Activated naive CD4-positive, alpha-beta T cell treated with anti-CD3 and anti-CD28 coated beads, Interleukin-2, amount 10 ng/mL, durations not matched to agents 7 days and 5 days (primary cell): ENCODE data around the gene AGBL3.

Experiments used
- CTCF ChIA-PET: fragments of 350-600 bp; sonication (Branson Sonifier 250); formaldehyde crosslinking; loops from one replicate; lab custom pipeline; 2021; ENCODE audit warnings: antibody characterized with exemption; lab: Charles Lee
- DNase-seq: peaks from one replicate; pipeline ENCODE4 v3.0.0-alpha.2; 2020
- H3K27ac Mint-ChIP-seq: one replicate; pipeline ENCODE4 v1.8.0; 2021; ENCODE audit warnings: mild to moderate bottlenecking, moderate library complexity, mixed read lengths
- H3K27me3 Mint-ChIP-seq: one replicate; pipeline ENCODE4 v1.8.0; 2021; ENCODE audit warnings: mild to moderate bottlenecking, mixed read lengths
- H3K36me3 Mint-ChIP-seq: one replicate; pipeline ENCODE4 v1.8.0; 2021; ENCODE audit warnings: mixed read lengths
- H3K4me1 Mint-ChIP-seq: one replicate; pipeline ENCODE4 v1.8.0; 2021; ENCODE audit warnings: mixed read lengths
- H3K4me3 Mint-ChIP-seq: one replicate; pipeline ENCODE4 v1.8.0; 2021; ENCODE audit warnings: mild to moderate bottlenecking, moderate library complexity, mixed read lengths
- H3K9me3 Mint-ChIP-seq: one replicate; pipeline ENCODE4 v1.8.0; 2021; ENCODE audit warnings: mixed read lengths

The AGBL3 gene

DNA sequence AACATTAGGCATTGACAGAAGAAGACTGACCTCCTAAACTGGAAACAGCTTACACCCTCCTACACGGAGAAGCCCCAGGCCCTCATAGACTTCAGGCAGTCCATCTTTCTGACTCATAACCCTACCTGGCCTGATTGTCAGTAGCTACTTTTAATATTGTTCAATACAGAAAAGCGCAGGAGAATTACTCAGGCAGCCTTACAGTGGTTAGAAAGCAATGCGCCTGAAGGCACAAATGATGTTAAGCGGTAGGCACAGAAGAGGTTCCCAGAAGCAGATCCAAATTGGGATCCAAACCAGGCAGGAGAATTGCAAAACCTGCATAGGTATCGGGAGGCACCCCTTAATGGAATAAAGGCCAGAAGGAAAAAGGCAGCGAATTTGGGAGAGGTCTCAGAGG, 189.6 kb downstream of the AGBL3 start:
- CTCF ChIA-PET = interaction anchor here (1.8 kb wide), 1 partner anchor 211 kb away, joined by 4 read pairs; no protein-coding TSS in a partner anchor
- peaks cover 21% of the 10 kb centered on the region for H3K9me3 Mint-ChIP-seq
- H3K27ac Mint-ChIP-seq = no peak overlapping the region
- H3K4me1 Mint-ChIP-seq = peaks cover 10% of the 10 kb centered on the region
- H3K4me3 Mint-ChIP-seq = no peak overlapping the region
- H3K27me3 Mint-ChIP-seq = no peaks in the 10 kb centered on the region
- DNase-seq = no peak
- peaks cover 12% of the 10 kb centered on the region for H3K36me3 Mint-ChIP-seq

DNA sequence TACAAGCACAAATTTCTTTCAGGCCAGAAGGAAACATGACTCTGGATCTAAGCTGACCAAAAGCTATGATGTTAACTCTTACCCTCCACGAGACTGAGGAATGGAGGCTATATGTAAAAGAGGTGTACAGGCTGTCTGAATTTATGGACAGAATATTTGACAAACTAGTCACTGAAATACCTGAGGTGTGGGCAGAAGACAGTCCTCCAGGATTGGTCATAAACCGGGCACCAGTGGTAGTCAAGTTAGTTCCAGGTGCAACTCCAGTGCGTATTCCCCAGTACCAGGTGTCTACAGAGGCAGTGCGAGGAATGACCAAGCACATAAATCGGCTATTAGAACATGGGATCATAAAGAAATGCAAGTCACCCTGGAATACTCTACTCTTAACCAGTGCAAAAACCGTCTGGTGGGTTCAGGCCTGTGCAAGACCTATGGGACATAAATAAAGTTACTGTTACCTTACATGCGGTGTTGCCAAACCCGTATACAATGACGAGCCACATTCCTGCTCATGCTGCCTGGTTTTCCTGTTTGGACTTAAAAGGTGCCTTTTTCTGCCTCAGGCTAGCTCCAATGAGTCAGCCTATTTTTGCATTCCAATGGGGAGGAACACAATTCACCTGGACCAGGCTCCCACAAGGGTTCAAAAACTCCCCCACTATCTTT, 190.9 kb downstream of the AGBL3 start:
- no peak overlapping the region for H3K27ac Mint-ChIP-seq
- no peak overlapping the region for H3K4me3 Mint-ChIP-seq
- H3K27me3 Mint-ChIP-seq = no peaks in the 10 kb centered on the region
- H3K4me1 Mint-ChIP-seq = peaks cover 1% of the 10 kb centered on the region
- CTCF ChIA-PET = no interaction called here
- peaks cover 22% of the 10 kb centered on the region for H3K36me3 Mint-ChIP-seq
- no peak for DNase-seq
- peaks cover 32% of the 10 kb centered on the region for H3K9me3 Mint-ChIP-seq

- H3K27ac Mint-ChIP-seq = no peak overlapping the region
- no peak overlapping the region for H3K4me3 Mint-ChIP-seq
- DNase-seq = no peak
- peaks cover 42% of the 10 kb centered on the region for H3K9me3 Mint-ChIP-seq
- peaks cover 34% of the 10 kb centered on the region for H3K36me3 Mint-ChIP-seq
- no peaks in the 10 kb centered on the region for H3K4me1 Mint-ChIP-seq
- CTCF ChIA-PET = no interaction called here
- H3K27me3 Mint-ChIP-seq = no peaks in the 10 kb centered on the region
Observed at GRCh38 chr7:135178364-135178763, 192.1 kb downstream of the AGBL3 start.

DNA sequence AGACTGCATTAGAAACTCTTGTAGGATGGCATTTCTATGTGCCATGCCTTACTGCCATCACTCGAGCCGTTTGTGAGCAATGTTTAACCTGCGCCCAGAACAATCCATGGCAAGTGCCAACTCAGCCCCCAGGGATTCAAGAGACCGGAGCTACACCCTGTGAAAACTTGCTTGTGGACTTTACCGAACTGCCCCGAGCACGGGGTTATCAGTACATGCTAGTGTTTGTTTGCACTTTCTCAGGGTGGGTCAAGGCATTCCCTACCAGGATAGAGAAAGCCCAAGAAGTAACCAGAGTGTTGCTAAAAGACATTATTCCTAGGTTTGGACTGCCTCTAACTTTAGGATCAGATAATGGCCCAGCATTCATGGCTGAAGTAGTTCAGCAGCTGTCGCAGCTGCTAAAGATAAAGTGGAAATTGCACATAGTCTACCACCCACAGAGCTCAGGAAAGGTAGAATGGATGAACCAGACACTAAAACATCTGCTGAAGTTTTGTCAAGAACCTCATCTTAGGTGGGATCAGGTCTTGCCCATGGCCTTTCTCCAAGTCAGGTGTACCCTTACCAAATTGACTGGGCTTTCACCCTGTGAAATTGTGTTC, 193.1 kb downstream of the AGBL3 start:
- no peak overlapping the region for H3K27ac Mint-ChIP-seq
- H3K27me3 Mint-ChIP-seq = no peaks in the 10 kb centered on the region
- peaks cover 45% of the 10 kb centered on the region for H3K9me3 Mint-ChIP-seq
- CTCF ChIA-PET = interaction anchor here (0.7 to 1.4 kb wide), 2 partner anchors 8 to 241 kb away, joined by 3 to 4 read pairs; no protein-coding TSS in a partner anchor
- peaks cover 43% of the 10 kb centered on the region for H3K36me3 Mint-ChIP-seq
- H3K4me3 Mint-ChIP-seq = no peak overlapping the region
- H3K4me1 Mint-ChIP-seq = no peaks in the 10 kb centered on the region
- DNase-seq = no peak

DNA sequence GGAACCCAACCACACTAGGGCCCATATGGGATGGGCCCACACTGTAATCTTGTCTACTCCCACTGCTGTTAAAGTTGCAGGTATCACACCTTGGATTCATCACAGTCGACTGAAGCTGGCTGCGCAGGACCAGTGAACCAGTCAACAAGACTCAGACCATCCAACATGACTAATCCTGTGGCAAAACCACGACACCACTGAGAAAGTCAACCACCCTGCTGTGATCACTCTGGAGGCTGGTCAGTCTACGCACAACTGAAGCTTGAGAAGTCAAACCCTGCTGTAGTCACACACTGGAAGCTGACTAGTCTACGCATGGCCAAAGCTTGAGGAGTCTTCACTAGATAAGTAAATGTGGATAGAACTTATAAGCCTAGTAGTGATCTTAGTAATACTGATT, 193.8 kb downstream of the AGBL3 start:
- Mint-ChIP-seq H3K27ac (no peak overlapping the region), H3K4me1 (no peaks in the 10 kb centered on the region), H3K36me3 (peaks cover 46% of the 10 kb centered on the region), H3K4me3 (no peak overlapping the region), H3K9me3 (peaks cover 45% of the 10 kb centered on the region), H3K27me3 (no peaks in the 10 kb centered on the region)
- peak; percentile 10 for DNase-seq
- CTCF ChIA-PET = interaction anchor here (1.4 kb wide), 1 partner anchor 9 kb away, joined by 4 read pairs; no protein-coding TSS in a partner anchor

DNA sequence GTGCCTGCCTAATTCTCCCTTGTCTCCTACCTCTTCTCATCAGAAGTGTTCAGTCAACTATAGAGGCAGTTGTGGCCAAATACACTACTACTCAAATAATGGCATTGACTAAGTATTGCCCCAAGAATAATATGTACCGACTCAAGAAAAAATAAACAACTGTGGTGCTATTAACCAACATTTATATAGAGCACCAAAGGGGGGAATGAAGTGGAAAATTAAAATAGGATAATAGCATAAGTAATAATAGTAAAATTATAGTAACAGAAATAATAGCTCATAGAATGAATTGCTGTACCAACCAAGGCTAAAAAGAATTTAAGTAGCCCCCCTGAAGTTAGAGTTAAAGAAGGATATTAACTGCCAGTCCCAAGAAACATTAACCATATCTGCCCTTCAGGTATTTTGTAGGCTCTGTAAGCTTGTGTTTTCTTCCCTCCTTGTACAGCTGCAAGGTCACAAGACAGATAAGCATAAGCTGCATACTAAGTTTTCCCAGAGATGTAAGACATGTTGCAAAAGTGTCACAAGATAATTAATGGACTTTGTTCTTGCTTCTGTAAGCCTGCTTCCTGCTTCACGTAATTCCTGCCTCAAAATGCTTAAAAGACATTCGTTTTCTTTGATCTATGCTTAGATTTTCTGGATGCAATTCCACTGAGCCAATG, 195.1 kb downstream of the AGBL3 start:
- no peak for DNase-seq
- Mint-ChIP-seq H3K4me1 (no peaks in the 10 kb centered on the region), H3K9me3 (peaks cover 45% of the 10 kb centered on the region), H3K27ac (no peak overlapping the region), H3K4me3 (no peak overlapping the region), H3K36me3 (peaks cover 50% of the 10 kb centered on the region), H3K27me3 (no peaks in the 10 kb centered on the region)
- CTCF ChIA-PET = no interaction called here

DNA sequence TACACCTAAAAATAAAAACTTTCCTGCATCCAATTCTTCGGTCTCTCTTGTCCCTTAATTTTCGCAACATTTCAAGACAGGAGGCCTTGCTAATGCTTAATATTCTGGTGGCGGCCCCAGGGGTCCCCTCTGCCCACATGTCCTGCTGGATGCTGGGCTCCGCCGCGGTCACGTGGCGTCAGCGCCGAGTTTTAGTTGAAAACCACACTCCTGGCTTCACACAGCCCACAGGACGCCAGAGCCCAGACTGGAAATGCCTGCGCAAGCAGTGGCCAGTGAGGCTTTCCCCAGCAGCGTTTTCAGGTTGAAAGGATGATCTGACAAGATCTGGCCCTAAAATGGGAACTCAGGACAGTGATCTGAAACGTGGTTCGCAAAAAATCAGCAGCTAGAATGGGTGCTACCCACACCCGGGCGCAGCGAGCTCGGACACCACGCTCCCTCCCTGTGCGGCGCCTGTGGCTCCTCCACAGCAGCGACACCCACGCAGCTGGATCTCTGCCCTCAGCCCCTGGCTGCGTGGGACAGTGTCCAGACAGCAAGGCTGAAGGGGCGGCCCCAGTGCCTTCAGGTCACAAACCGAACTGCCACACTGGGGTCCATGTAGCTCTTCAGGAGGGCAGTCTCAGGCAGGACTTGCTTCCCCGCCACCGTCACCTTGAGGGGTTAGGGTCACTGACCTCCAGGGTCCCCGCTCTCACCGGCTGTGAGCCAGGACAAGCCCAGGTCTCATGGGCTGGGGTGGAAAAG, 195.8 kb downstream of the AGBL3 start:
- H3K4me3 Mint-ChIP-seq = no peak overlapping the region
- DNase-seq = peak; percentile 10
- CTCF ChIA-PET = no interaction called here
- H3K9me3 Mint-ChIP-seq = peaks cover 45% of the 10 kb centered on the region
- H3K4me1 Mint-ChIP-seq = no peaks in the 10 kb centered on the region
- no peak overlapping the region for H3K27ac Mint-ChIP-seq
- peaks cover 52% of the 10 kb centered on the region for H3K36me3 Mint-ChIP-seq
- H3K27me3 Mint-ChIP-seq = no peaks in the 10 kb centered on the region

DNA sequence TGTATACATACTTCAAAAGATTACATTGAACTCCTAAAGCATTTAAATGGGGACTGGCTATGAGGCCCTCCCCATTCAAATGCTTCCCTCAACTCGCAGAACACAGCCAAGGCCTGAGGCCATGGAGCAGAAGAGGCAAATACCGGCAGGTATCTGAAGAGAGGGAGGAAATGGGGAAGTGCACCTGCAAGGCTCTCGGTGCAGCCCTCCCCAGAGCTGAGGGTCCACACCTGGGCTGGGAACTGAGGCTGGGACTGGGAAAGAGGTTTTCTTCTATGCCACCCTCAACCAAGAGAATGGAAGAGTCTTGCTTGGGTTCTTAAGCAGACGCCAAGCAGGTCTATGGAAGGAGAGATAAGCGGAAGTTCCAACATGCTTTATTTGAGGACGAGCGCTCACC, 197.2 kb downstream of the AGBL3 start:
- H3K27me3 Mint-ChIP-seq = no peaks in the 10 kb centered on the region
- no peaks in the 10 kb centered on the region for H3K4me1 Mint-ChIP-seq
- DNase-seq = no peak
- peaks cover 45% of the 10 kb centered on the region for H3K9me3 Mint-ChIP-seq
- CTCF ChIA-PET = no interaction called here
- H3K36me3 Mint-ChIP-seq = peaks cover 62% of the 10 kb centered on the region
- no peak overlapping the region for H3K27ac Mint-ChIP-seq
- no peak overlapping the region for H3K4me3 Mint-ChIP-seq

- no peak for DNase-seq
- peaks cover 63% of the 10 kb centered on the region for H3K36me3 Mint-ChIP-seq
- H3K4me1 Mint-ChIP-seq = no peaks in the 10 kb centered on the region
- peaks cover 39% of the 10 kb centered on the region for H3K9me3 Mint-ChIP-seq
- no peak overlapping the region for H3K4me3 Mint-ChIP-seq
- no peak overlapping the region for H3K27ac Mint-ChIP-seq
- CTCF ChIA-PET = no interaction called here
- no peaks in the 10 kb centered on the region for H3K27me3 Mint-ChIP-seq
Observed at GRCh38 chr7:135184254-135184841, 198.0 kb downstream of the AGBL3 start.
